Ammon's horn (tissue), 1 donor: ENCODE measurements around the gene SLC16A8.

ENCODE experiments used
- DNase-seq: peaks from one replicate; pipeline ENCODE4 v3.0.0-alpha.2; 2016; ENCODE audit warnings: low spot score

SLC16A8 gene

GRCh38 chr22:38028344-38029130 is 55.4 kb downstream of the SLC16A8 start:
- DNase-seq, result peak; percentile 37
